ENCODE data around the gene IFT52. TPM values are rescaled to one million over a fixed set of nuclear protein-coding genes. Genes with fewer than 3 reads are reported as not detected.

Gene IFT52
- total and polyA plus RNA-seq, 11 donors, result 4.2 to 15.5 (median 5.7) TPM

GRCh38 chr20:43690943-43691598 lies 100.3 kb downstream of the IFT52 start:
- Histone ChIP-seq H3K4me3 (no peak overlapping the region), H3K27me3 (no peaks in the 10 kb centered on the region), H3K9me3 (no peaks in the 10 kb centered on the region), H3K36me3 (no peaks in the 10 kb centered on the region), H3K27ac (no peak overlapping the region), H3K4me1 (no peaks in the 10 kb centered on the region)
- TF ChIP-seq CTCF (IDR thresholded peaks at IDR 0.05) (no peak), POLR2A (IDR thresholded peaks at IDR 0.05) (no peak)
- 85 to 91% (median 89%) methylated on average over 9 of the region's 9 CpGs for WGBS, 4 donors
- intact Hi-C loops (cut with DNase I), result loop anchor here in 2 of 10 donors (5.0 kb wide), 1 partner anchor 154 kb away; no protein-coding TSS in a partner anchor
- DNase-seq, result no peak
- ATAC-seq, result peak in 1 of 4 donors; percentile 42

GRCh38 chr20:43691928-43692524 lies 101.3 kb downstream of the IFT52 start:
- Histone ChIP-seq H3K27ac (no peak overlapping the region), H3K27me3 (no peaks in the 10 kb centered on the region), H3K4me1 (no peaks in the 10 kb centered on the region), H3K4me3 (no peak overlapping the region), H3K9me3 (no peaks in the 10 kb centered on the region), H3K36me3 (no peaks in the 10 kb centered on the region)
- TF ChIP-seq CTCF (IDR thresholded peaks at IDR 0.05) (peak in 10 of 12 donors; percentile 10 to 52 (median 39)), POLR2A (IDR thresholded peaks at IDR 0.05) (no peak)
- intact Hi-C loops (cut with DNase I), result loop anchor here in 2 of 10 donors (5.0 kb wide), 1 partner anchor 155 kb away; no protein-coding TSS in a partner anchor
- DNase-seq (no peak), ATAC-seq (no peak)
- WGBS, 4 donors, result 85 to 94% (median 90%) methylated on average over 5 of the region's 5 CpGs

DNA sequence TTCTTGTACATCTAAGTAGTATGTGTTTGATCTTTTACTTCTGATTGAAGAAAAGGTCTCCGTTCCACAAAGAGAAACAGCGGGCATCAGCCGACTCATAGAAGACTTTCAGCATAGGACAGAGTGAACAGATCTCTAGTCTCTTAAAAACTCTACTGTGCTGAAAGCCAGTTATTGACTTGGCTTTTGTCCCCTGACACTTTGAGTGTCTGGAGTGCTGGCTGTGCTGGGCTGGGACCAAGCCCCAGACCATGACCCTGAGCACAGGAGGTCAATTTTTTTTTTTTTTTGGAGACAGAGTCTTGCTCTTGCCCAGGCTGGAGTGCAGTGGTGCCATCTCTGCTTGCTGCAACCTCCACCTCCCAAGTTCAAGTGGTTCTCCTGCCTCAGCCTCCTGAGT lies 104.0 kb downstream of the IFT52 start:
- Histone ChIP-seq H3K27ac (no peak overlapping the region), H3K4me3 (no peak overlapping the region), H3K36me3 (no peaks in the 10 kb centered on the region), H3K9me3 (no peaks in the 10 kb centered on the region), H3K27me3 (no peaks in the 10 kb centered on the region), H3K4me1 (no peaks in the 10 kb centered on the region)
- no peak for ATAC-seq
- TF ChIP-seq CTCF (IDR thresholded peaks at IDR 0.05) (no peak), POLR2A (IDR thresholded peaks at IDR 0.05) (no peak)
- no peak for DNase-seq
- 77 to 94% (median 89%) methylated on average over 3 of the region's 3 CpGs for WGBS, 4 donors
- intact Hi-C loops (cut with DNase I), result loop anchor here in 2 of 10 donors (5.0 kb wide), 1 partner anchor 157 kb away; no protein-coding TSS in a partner anchor

GRCh38 chr20:43695571-43695970 lies 104.8 kb downstream of the IFT52 start:
- TF ChIP-seq POLR2A (IDR thresholded peaks at IDR 0.05) (no peak), CTCF (IDR thresholded peaks at IDR 0.05) (no peak)
- no peaks in the 10 kb centered on the region for H3K9me3 ChIP-seq
- intact Hi-C loops (cut with DNase I), result no loop called here
- no peaks in the 10 kb centered on the region for H3K36me3 ChIP-seq
- no peak overlapping the region for H3K4me3 ChIP-seq
- no peaks in the 10 kb centered on the region for H3K4me1 ChIP-seq
- no peak overlapping the region for H3K27ac ChIP-seq
- no peaks in the 10 kb centered on the region for H3K27me3 ChIP-seq
- 93 to 96% (median 94%) methylated on average over 8 of the region's 8 CpGs for WGBS, 4 donors
- DNase-seq, result no peak
- no peak for ATAC-seq

All from heart left ventricle (tissue), 16 donors.